ENCODE data around the gene CDC42BPB. TPM values are rescaled to one million over a fixed set of nuclear protein-coding genes. Genes with fewer than 3 reads are reported as not detected.

The CDC42BPB gene
- total RNA-seq, 1 experiment from 2014 or later: 96.9 TPM

GRCh38 chr14:103057028-103057371 is 349 bp downstream of the CDC42BPB start:
- ChIA-PET CTCF (interaction anchor here (1.0 to 3.3 kb wide), 2 partner anchors 24 to 48 kb away, joined by 4 to 17 read pairs; no protein-coding TSS in a partner anchor), POLR2A (no interaction called here)
- no peaks in the 10 kb centered on the region for H3K9me3 Mint-ChIP-seq
- peak overlapping the region; percentile 84 for H3K4me3 Mint-ChIP-seq
- TF ChIP-seq ZNF512 (CRISPR knock-in tag; IDR thresholded peaks at IDR 0.05; ENCODE audit: borderline replicate concordance) (no peak), NR3C1 (CRISPR knock-in tag; conservative IDR thresholded peaks at IDR 0.05; ENCODE audit: low read depth) (no peak), FOXP1 (CRISPR knock-in tag; IDR thresholded peaks at IDR 0.05; ENCODE audit: borderline replicate concordance) (peak; percentile 74; the same call in 1 of the 2 replicates), ZBTB43 (CRISPR knock-in tag; IDR thresholded peaks at IDR 0.05) (no peak), CREB1 (CRISPR knock-in tag; IDR thresholded peaks at IDR 0.05) (no peak), FOXP4 (CRISPR knock-in tag; IDR thresholded peaks at IDR 0.05) (peak; percentile 41; the same call in 1 of the 2 replicates), KAT7 (CRISPR knock-in tag; IDR thresholded peaks at IDR 0.05; ENCODE audit: borderline replicate concordance) (peak; percentile 77; the same call in 1 of the 2 replicates), ZNF232 (CRISPR knock-in tag; IDR thresholded peaks at IDR 0.05) (no peak)
- peaks cover 27% of the 10 kb centered on the region for H3K4me1 Mint-ChIP-seq
- no peak overlapping the region for H3K27ac Mint-ChIP-seq
- H3K27me3 Mint-ChIP-seq (ENCODE audit: low read depth): no peaks in the 10 kb centered on the region; the same call in 1 of the 2 replicates
- DNase-seq (ENCODE audit: low spot score) (no peak), ATAC-seq (peak; percentile 3)
- no peaks in the 10 kb centered on the region for H3K36me3 Mint-ChIP-seq

GRCh38 chr14:103056322-103057027 is 874 bp downstream of the CDC42BPB start:
- Mint-ChIP-seq H3K4me1 (peaks cover 29% of the 10 kb centered on the region), H3K4me3 (peak overlapping the region; percentile 84), H3K27me3 (ENCODE audit: low read depth) (no peaks in the 10 kb centered on the region; the same call in 1 of the 2 replicates), H3K36me3 (no peaks in the 10 kb centered on the region), H3K27ac (no peak overlapping the region; the same call in 1 of the 2 replicates), H3K9me3 (no peaks in the 10 kb centered on the region)
- POLR2A ChIA-PET: no interaction called here
- peak; percentile 3; the same call in 1 of the 2 replicates for ATAC-seq
- TF ChIP-seq HMGA2 (CRISPR knock-in tag; IDR thresholded peaks at IDR 0.05) (no peak), KAT7 (CRISPR knock-in tag; IDR thresholded peaks at IDR 0.05; ENCODE audit: borderline replicate concordance) (no peak), NR2C2 (CRISPR knock-in tag; IDR thresholded peaks at IDR 0.05) (no peak), CREM (CRISPR knock-in tag; IDR thresholded peaks at IDR 0.05) (no peak), GABPB1 (CRISPR knock-in tag; IDR thresholded peaks at IDR 0.05) (no peak), USF1 (CRISPR knock-in tag; IDR thresholded peaks at IDR 0.05) (no peak), ZBTB43 (CRISPR knock-in tag; IDR thresholded peaks at IDR 0.05) (no peak), GTF2I (CRISPR knock-in tag; conservative IDR thresholded peaks at IDR 0.05) (no peak)
- DNase-seq (ENCODE audit: low spot score): peak; percentile 60
- CTCF ChIA-PET: interaction anchor here (0.6 to 3.3 kb wide), 3 partner anchors 24 to 267 kb away, joined by 3 to 17 read pairs (median 4); no protein-coding TSS in a partner anchor

Data from WTC11 (cell line).